NT2/D1 (cell line): ENCODE measurements around the gene CKS1B.

Experiments
- SUZ12 ChIP-seq: IDR thresholded peaks from 2 replicates; pipeline ENCODE4 v1.6.1; 2011; ENCODE audit not compliant: insufficient read length, insufficient read depth; ENCODE audit errors: extremely low read depth
- YY1 ChIP-seq: IDR thresholded peaks from 2 replicates; pipeline ENCODE4 v1.6.1; 2011; ENCODE audit not compliant: insufficient read length, insufficient read depth
- ZNF274 ChIP-seq: IDR thresholded peaks from 2 replicates; pipeline ENCODE4 v1.6.1; 2011; ENCODE audit warnings: mild to moderate bottlenecking, low read depth, low read length

GRCh38 chr1:155009742-155010141 lies 35.3 kb downstream of the CKS1B start:
- TF ChIP-seq ZNF274 (no peak), YY1 (no peak), SUZ12 (no peak)
